ENCODE results near the gene LRSAM1. TPM values are rescaled to one million over a fixed set of nuclear protein-coding genes. Genes with fewer than 3 reads are reported as not detected.
A peak's percentile ranks its signal among the peaks of the same experiment; 100 is the strongest.

LRSAM1 gene
- total and polyA plus RNA-seq, 9 of the 15 experiments (the other 6 are each of a cell fraction or from before 2014, with no cell fraction given) = 0.07 to 16.2 (median 4.7) TPM

DNA sequence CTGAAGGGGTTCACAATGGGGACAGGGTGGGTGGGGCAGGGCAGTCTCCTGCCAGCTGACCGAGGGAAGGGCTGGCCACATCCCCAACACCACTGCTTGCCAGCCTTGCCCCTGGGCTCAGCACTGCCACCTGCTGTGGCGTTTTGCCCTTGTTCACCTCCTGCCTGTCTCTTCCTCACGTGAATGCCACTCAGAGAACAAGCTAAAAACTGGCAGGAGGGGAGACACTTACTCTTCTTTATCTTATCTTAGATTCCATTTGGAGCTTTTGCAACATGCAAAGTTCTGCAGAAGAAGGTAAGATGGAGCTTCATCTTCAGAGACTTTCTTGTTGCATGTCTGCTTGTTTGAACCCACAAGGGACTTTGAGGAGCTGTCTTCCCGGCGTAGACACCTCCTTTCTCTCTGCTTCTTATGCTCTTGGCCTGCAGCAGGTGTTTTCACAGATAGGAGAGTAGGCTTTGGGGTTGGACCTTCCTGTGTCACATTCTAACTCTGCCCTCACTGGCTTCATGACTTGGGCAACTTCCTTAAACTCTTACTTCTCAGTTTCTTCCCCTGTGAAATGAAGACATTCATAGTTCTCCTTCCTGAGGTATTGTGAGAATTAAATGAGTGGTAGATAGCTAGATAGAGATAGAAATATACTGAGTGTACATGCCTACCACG lies 4.1 kb downstream of the LRSAM1 start (continued):
- TF ChIP-seq ZBTB40 (IDR thresholded peaks at IDR 0.05) (peak; percentile 86), ZBTB40 (CRISPR knock-in tag; IDR thresholded peaks at IDR 0.05) (no peak), FOXM1 (IDR thresholded peaks at IDR 0.05; ENCODE audit: low read depth) (no peak), FOXM1 (CRISPR knock-in tag; IDR thresholded peaks at IDR 0.05; ENCODE audit: low read depth) (no peak), RAD21 (CRISPR knock-in tag; conservative IDR thresholded peaks at IDR 0.05 in 1 of 2, IDR thresholded peaks at IDR 0.05 in 1 of 2) (peak; percentile 12 to 30; a peak in 1 of 4 replicates), GABPB1 (CRISPR knock-in tag; IDR thresholded peaks at IDR 0.05) (peak; percentile 90), TRIM25 (IDR thresholded peaks at IDR 0.05; ENCODE audit: borderline replicate concordance) (no peak), KLF1 (tag; IDR thresholded peaks at IDR 0.05) (no peak), TCF3 (CRISPR knock-in tag; IDR thresholded peaks at IDR 0.05) (peak; percentile 61; the same call in 1 of the 2 replicates), CTCF (IDR thresholded peaks at IDR 0.05 in 2 of 3, conservative IDR thresholded peaks at IDR 0.05 in 1 of 3; ENCODE audit: insufficient read depth in 2 of 3, low read depth in 1 of 3, low read length in 3 of 3) (peak; percentile 14 to 41 (median 29); a peak in 3 of 6 replicates), PHF20 (IDR thresholded peaks at IDR 0.05; ENCODE audit: partially characterized antibody) (peak; percentile 85)

Measured in K562 (cell line).